Neural cell (in vitro differentiated cells): ENCODE data around the gene CCDC181. TPM values are rescaled to one million over a fixed set of nuclear protein-coding genes. Genes with fewer than 3 reads are reported as not detected.

ENCODE experiments used
- H2AFZ ChIP-seq: fragments of 200-600, 300-800 bp; sonication (generic), shearing (Covaris generic); 2 replicates; pipeline ENCODE4 v1.6.0; 2014; ENCODE audit warnings: low read depth, mild to moderate bottlenecking, antibody characterized with exemption, low read length, moderate library complexity
- H3F3A ChIP-seq: fragments of 200-600 bp; shearing (Covaris generic); 2 replicates; pipeline ENCODE4 v1.6.1; 2016; ENCODE audit warnings: mild to moderate bottlenecking, moderate library complexity, mixed read lengths, antibody characterized with exemption, low read length; ENCODE audit not compliant: insufficient read depth, poor library complexity, severe bottlenecking
- H3K27ac ChIP-seq: fragments of 200-600, 300-800 bp; sonication (generic), shearing (Covaris generic); 2 replicates; pipeline ENCODE4 v1.5.1; 2014; ENCODE audit warnings: mild to moderate bottlenecking, low read length, moderate library complexity
- H3K27me3 ChIP-seq: fragments of 300-800, 200-600 bp; sonication (generic), shearing (Covaris generic); 2 replicates; pipeline ENCODE4 v1.6.0; 2014; ENCODE audit warnings: mild to moderate bottlenecking, low read depth, low read length, moderate library complexity; ENCODE audit not compliant: insufficient read depth
- H3K36me3 ChIP-seq: fragments of 300-800, 200-600 bp; sonication (generic), shearing (Covaris generic); 2 replicates; pipeline ENCODE4 v1.5.1; 2014; ENCODE audit warnings: mild to moderate bottlenecking, antibody characterized with exemption, low read length, moderate library complexity; ENCODE audit not compliant: insufficient read depth
- H3K4me2 ChIP-seq: fragments of 300-800, 200-600 bp; sonication (generic), shearing (Covaris generic); 2 replicates; pipeline ENCODE4 v1.6.0; 2014; ENCODE audit warnings: mild to moderate bottlenecking, low read length
- H3K4me3 ChIP-seq: fragments of 300-800, 200-600 bp; sonication (generic), shearing (Covaris generic); 2 replicates; pipeline ENCODE4 v1.5.1; 2014; ENCODE audit warnings: mild to moderate bottlenecking, low read length, moderate library complexity
- H3K79me2 ChIP-seq: fragments of 200-600 bp; shearing (Covaris generic); replicated peaks from 2 replicates; pipeline ENCODE4 v1.6.0; 2014; ENCODE audit warnings: mild to moderate bottlenecking, low read length, moderate library complexity; ENCODE audit not compliant: insufficient read depth
- H3K9ac ChIP-seq: fragments of 300-800, 200-600 bp; sonication (generic), shearing (Covaris generic); 2 replicates; pipeline ENCODE4 v1.6.1; 2016; ENCODE audit warnings: mild to moderate bottlenecking, low read length, mixed read lengths
- H3K9me2 ChIP-seq: fragments of 200-600 bp; shearing (Covaris generic); 2 replicates; pipeline ENCODE4 v1.6.1; 2016; ENCODE audit warnings: mild to moderate bottlenecking, low read length, mixed read lengths; ENCODE audit not compliant: insufficient read depth
- H3K9me3 ChIP-seq: fragments of 200-600, 300-800 bp; sonication (generic), shearing (Covaris generic); 2 replicates; pipeline ENCODE4 v1.6.1; 2016; ENCODE audit warnings: mild to moderate bottlenecking, mixed run types, low read length, moderate library complexity, mixed read lengths
- H4K20me1 ChIP-seq: fragments of 200-600 bp; shearing (Covaris generic); 2 replicates; pipeline ENCODE4 v1.6.1; 2016; ENCODE audit warnings: mild to moderate bottlenecking, mixed run types; ENCODE audit not compliant: insufficient read depth
- CTCF ChIP-seq: fragments of 450-650 bp; IDR thresholded peaks from 2 replicates; pipeline ENCODE4 v1.5.1; 2014; ENCODE audit warnings: antibody characterized with exemption, mild to moderate bottlenecking, moderate library complexity; ENCODE audit not compliant: poor library complexity, severe bottlenecking
- EP300 ChIP-seq: fragments of 450-650 bp; conservative IDR thresholded peaks from 2 replicates; pipeline ENCODE4 v1.6.1; 2014; ENCODE audit warnings: antibody characterized with exemption, mild to moderate bottlenecking, moderate library complexity; ENCODE audit not compliant: poor library complexity, severe bottlenecking
- EZH2 ChIP-seq: fragments of 200-600, 300-800 bp; shearing (Covaris generic), sonication (generic); IDR thresholded peaks from 2 replicates; pipeline ENCODE4 v1.6.1; 2014; ENCODE audit warnings: antibody characterized with exemption, low read length, borderline replicate concordance, mild to moderate bottlenecking; ENCODE audit not compliant: insufficient read depth, poor library complexity, severe bottlenecking
- MXI1 ChIP-seq: fragments of 450-650 bp; conservative IDR thresholded peaks from 2 replicates; pipeline ENCODE4 v1.6.1; 2014; ENCODE audit warnings: antibody characterized with exemption, mild to moderate bottlenecking; ENCODE audit not compliant: poor library complexity, severe bottlenecking
- POLR2AphosphoS5 ChIP-seq: IDR thresholded peaks from 2 replicates; pipeline ENCODE4 v1.6.1; 2012
- RAD21 ChIP-seq: fragments of 450-650 bp; conservative IDR thresholded peaks from 2 replicates; pipeline ENCODE4 v1.6.1; 2014; ENCODE audit warnings: antibody characterized with exemption, mild to moderate bottlenecking, moderate library complexity
- REST ChIP-seq: IDR thresholded peaks from 2 replicates; pipeline ENCODE4 v1.6.1; 2012; ENCODE audit warnings: borderline replicate concordance
- SMC3 ChIP-seq: fragments of 450-650 bp; conservative IDR thresholded peaks from 2 replicates; pipeline ENCODE4 v1.6.1; 2014; ENCODE audit warnings: antibody characterized with exemption, mild to moderate bottlenecking, moderate library complexity; ENCODE audit not compliant: poor library complexity
- TAF1 ChIP-seq: IDR thresholded peaks from 2 replicates; pipeline ENCODE4 v1.6.1; 2012; ENCODE audit warnings: low read depth
- polyA plus RNA-seq: library from polyadenylated mRNA; depleted of rRNA; stranded (reverse); fragments of >200 nt; gene quantifications from 2 replicates; pipeline ENCODE4 v1.2.3, GENCODE V29; 2014

The CCDC181 gene
- polyA plus RNA-seq, 1 donor from 2014 or later, result 14.7 TPM

- Histone ChIP-seq H3K9me2 (no peaks in the 10 kb centered on the region), H4K20me1 (no peaks in the 10 kb centered on the region), H3K79me2 (no peaks in the 10 kb centered on the region), H3K27me3 (no peaks in the 10 kb centered on the region), H3K4me2 (no peak overlapping the region), H2AFZ (no peak overlapping the region), H3F3A (no peaks in the 10 kb centered on the region), H3K36me3 (peaks cover 5% of the 10 kb centered on the region), H3K9ac (no peak overlapping the region), H3K9me3 (no peaks in the 10 kb centered on the region), H3K27ac (no peak overlapping the region), H3K4me3 (no peak overlapping the region)
- TF ChIP-seq MXI1 (no peak), POLR2AphosphoS5 (no peak), SMC3 (no peak), CTCF (no peak), TAF1 (no peak), REST (no peak), RAD21 (no peak), EZH2 (no peak), EP300 (no peak)
These were observed 43.8 kb downstream of the CCDC181 start for GRCh38 chr1:169383449-169383848.

- H2AFZ ChIP-seq, result no peak overlapping the region
- no peak overlapping the region for H3K27ac ChIP-seq
- H3K9me3 ChIP-seq, result no peaks in the 10 kb centered on the region
- no peaks in the 10 kb centered on the region for H3F3A ChIP-seq
- no peaks in the 10 kb centered on the region for H3K9me2 ChIP-seq
- H3K36me3 ChIP-seq, result peaks cover 5% of the 10 kb centered on the region
- TF ChIP-seq POLR2AphosphoS5 (no peak), EZH2 (no peak), SMC3 (no peak), CTCF (no peak), MXI1 (no peak)
- no peaks in the 10 kb centered on the region for H3K79me2 ChIP-seq
- H3K9ac ChIP-seq, result no peak overlapping the region
- no peaks in the 10 kb centered on the region for H4K20me1 ChIP-seq
- H3K27me3 ChIP-seq, result no peaks in the 10 kb centered on the region
- no peak overlapping the region for H3K4me2 ChIP-seq
- no peak overlapping the region for H3K4me3 ChIP-seq
These were observed 46.1 kb downstream of the CCDC181 start for GRCh38 chr1:169381162-169381561.
